ENCODE results near the gene SLC23A3.
"Not testable (repeated sequence)": the region's sequence is repeated elsewhere in the genome, so short reads cannot be mapped to it uniquely, and the experiment has no call there.

The SLC23A3 gene

GRCh38 chr2:219205165-219205538, 35.3 kb upstream of the SLC23A3 start:
- DNase-seq (ENCODE audit: low spot score) = no peak

GRCh38 chr2:219204425-219205164, 34.8 kb upstream of the SLC23A3 start:
- no peak for DNase-seq (ENCODE audit: low spot score)

GRCh38 chr2:219201331-219201730, 31.5 kb upstream of the SLC23A3 start:
- DNase-seq (ENCODE audit: low spot score) = not testable (repeated sequence)

GRCh38 chr2:219200502-219201326, 30.9 kb upstream of the SLC23A3 start:
- DNase-seq (ENCODE audit: low spot score) = peak; percentile 51

GRCh38 chr2:219199470-219200211, 29.8 kb upstream of the SLC23A3 start:
- no peak for DNase-seq (ENCODE audit: low spot score)

- no peak for DNase-seq (ENCODE audit: low spot score)
These were observed 29.1 kb upstream of the SLC23A3 start for GRCh38 chr2:219198974-219199373.

- no peak for DNase-seq (ENCODE audit: low spot score)
These were observed 27.6 kb upstream of the SLC23A3 start for GRCh38 chr2:219197388-219197787.

GRCh38 chr2:219186754-219187456, 17.1 kb upstream of the SLC23A3 start:
- no peak for DNase-seq (ENCODE audit: low spot score)

- no peak for DNase-seq (ENCODE audit: low spot score)
These were observed 14.3 kb upstream of the SLC23A3 start for GRCh38 chr2:219184121-219184520.

- no peak for DNase-seq (ENCODE audit: low spot score)
These were observed 13.4 kb upstream of the SLC23A3 start for GRCh38 chr2:219183151-219183772.

- DNase-seq (ENCODE audit: low spot score) = no peak
These were observed 12.7 kb upstream of the SLC23A3 start for GRCh38 chr2:219182331-219183150.

GRCh38 chr2:219181531-219181930, 11.7 kb upstream of the SLC23A3 start:
- DNase-seq (ENCODE audit: low spot score) = no peak

GRCh38 chr2:219180961-219181360, 11.1 kb upstream of the SLC23A3 start:
- no peak for DNase-seq (ENCODE audit: low spot score)

- no peak for DNase-seq (ENCODE audit: low spot score)
These were observed 10.0 kb upstream of the SLC23A3 start for GRCh38 chr2:219179601-219180465.

- peak; percentile 22 for DNase-seq (ENCODE audit: low spot score)
These were observed 8.7 kb upstream of the SLC23A3 start for GRCh38 chr2:219178377-219179175.

GRCh38 chr2:219177552-219178376, 7.9 kb upstream of the SLC23A3 start, which contains the start of gene RETREG2:
TSS of gene RETREG2 (plus strand) at chr2:219178275. CDS start at chr2:219178353, 78 bp downstream.
- peak; percentile 89 for DNase-seq (ENCODE audit: low spot score)

GRCh38 chr2:219176818-219177551, 7.2 kb upstream of the SLC23A3 start, which contains the start of gene CNPPD1:
TSS of gene CNPPD1 (minus strand) at chr2:219176925. CDS start at chr2:219176828, 97 bp downstream.
- peak; percentile 85 for DNase-seq (ENCODE audit: low spot score)

Measured in pons (tissue), 1 donor.